CD4-positive, alpha-beta memory T cell (primary cell): ENCODE data around the gene ZNF276. TPM values are rescaled to one million over a fixed set of nuclear protein-coding genes. Genes with fewer than 3 reads are reported as not detected.

ENCODE experiments used
- CTCF ChIA-PET: fragments of 350-600 bp; sonication (Branson Sonifier 250); formaldehyde crosslinking; loops from one replicate; lab custom pipeline; 2021; ENCODE audit warnings: inconsistent platforms; ENCODE audit not compliant: partially characterized antibody; lab: Charles Lee
- POLR2A ChIA-PET: fragments of 350-600 bp; sonication (Branson Sonifier 250); formaldehyde crosslinking; loops from one replicate; lab custom pipeline; 2021; ENCODE audit not compliant: partially characterized antibody; lab: Charles Lee
- DNase-seq, 5 donors: peaks; one replicate each; pipeline versions ENCODE4 v3.0.0 to v3.0.0-alpha.2; 2020 to 2022; ENCODE audit warnings: mixed read lengths in 1 of 5
- H3K27ac ChIP-seq: one replicate; pipeline ENCODE4 v1.7.0; 2013; ENCODE audit warnings: low read depth, low read length
- H3K27me3 ChIP-seq: 2 replicates; pipeline ENCODE4 v1.7.0; 2013; ENCODE audit warnings: mild to moderate bottlenecking, low read length, moderate library complexity; ENCODE audit not compliant: insufficient read depth
- H3K36me3 ChIP-seq: 2 replicates; pipeline ENCODE4 v1.7.0; 2013; ENCODE audit warnings: mild to moderate bottlenecking, low read length, moderate library complexity; ENCODE audit not compliant: insufficient read depth
- H3K4me1 ChIP-seq: 2 replicates; pipeline ENCODE4 v1.7.0; 2013; ENCODE audit warnings: mild to moderate bottlenecking, low read length, moderate library complexity; ENCODE audit not compliant: insufficient read depth
- H3K4me3 ChIP-seq, 2 donors: one replicate each; pipeline ENCODE4 v1.7.0; 2013; ENCODE audit warnings: low read length in 2 of 2, mild to moderate bottlenecking in 1 of 2
- H3K9me3 ChIP-seq, 2 donors: one replicate each; pipeline ENCODE4 v1.7.0; 2013; ENCODE audit warnings: low read length in 2 of 2, control low read depth in 1 of 2; ENCODE audit not compliant: control insufficient read depth in 1 of 2
- H3K27ac Mint-ChIP-seq, 7 donors: one replicate each; pipeline ENCODE4 v1.8.0; 2020 to 2021; ENCODE audit warnings: mixed read lengths in 7 of 7, mild to moderate bottlenecking in 6 of 7, inconsistent platforms in 3 of 7, moderate library complexity in 3 of 7
- H3K27me3 Mint-ChIP-seq, 2 donors: one replicate each; pipeline ENCODE4 v1.8.0; 2020 to 2021; ENCODE audit warnings: mixed read lengths in 2 of 2
- H3K36me3 Mint-ChIP-seq, 2 donors: one replicate each; pipeline ENCODE4 v1.8.0; 2020 to 2021; ENCODE audit warnings: mixed read lengths in 2 of 2, inconsistent platforms in 1 of 2, mild to moderate bottlenecking in 1 of 2
- H3K4me1 Mint-ChIP-seq, 4 donors: one replicate each; pipeline ENCODE4 v1.8.0; 2020 to 2021; ENCODE audit warnings: mixed read lengths in 4 of 4, mild to moderate bottlenecking in 1 of 4
- H3K4me3 Mint-ChIP-seq, 8 donors: one replicate each; pipeline ENCODE4 v1.8.0; 2020 to 2021; ENCODE audit warnings: mixed read lengths in 8 of 8, mild to moderate bottlenecking in 7 of 8, moderate library complexity in 6 of 8, inconsistent platforms in 3 of 8
- H3K9me3 Mint-ChIP-seq, 8 donors: one replicate each; pipeline ENCODE4 v1.8.0; 2020 to 2021; ENCODE audit warnings: mixed read lengths in 8 of 8, mild to moderate bottlenecking in 5 of 8, inconsistent platforms in 3 of 8, moderate library complexity in 1 of 8
- intact Hi-C: fragments of 100-400 bp; cut with micrococcal nuclease; formaldehyde crosslinking; loops from one replicate; pipeline ENCODE4 v1.15.1; 2023
- polyA plus RNA-seq, 2 donors: library from polyadenylated mRNA; unstranded; fragments of 300-500 nt; fragmentation: Illumina TruSeq; gene quantifications; one replicate each; pipeline ENCODE4 v1.2.3, GENCODE V29; 2021
- total RNA-seq, 2 experiments: library from RNA; stranded (reverse); gene quantifications; one replicate each; pipeline ENCODE4 v1.2.3, GENCODE V29; 2021

The ZNF276 gene
- total and polyA plus RNA-seq, 4 experiments from 2014 or later = 9.5 to 143 (median 97.5) TPM

DNA sequence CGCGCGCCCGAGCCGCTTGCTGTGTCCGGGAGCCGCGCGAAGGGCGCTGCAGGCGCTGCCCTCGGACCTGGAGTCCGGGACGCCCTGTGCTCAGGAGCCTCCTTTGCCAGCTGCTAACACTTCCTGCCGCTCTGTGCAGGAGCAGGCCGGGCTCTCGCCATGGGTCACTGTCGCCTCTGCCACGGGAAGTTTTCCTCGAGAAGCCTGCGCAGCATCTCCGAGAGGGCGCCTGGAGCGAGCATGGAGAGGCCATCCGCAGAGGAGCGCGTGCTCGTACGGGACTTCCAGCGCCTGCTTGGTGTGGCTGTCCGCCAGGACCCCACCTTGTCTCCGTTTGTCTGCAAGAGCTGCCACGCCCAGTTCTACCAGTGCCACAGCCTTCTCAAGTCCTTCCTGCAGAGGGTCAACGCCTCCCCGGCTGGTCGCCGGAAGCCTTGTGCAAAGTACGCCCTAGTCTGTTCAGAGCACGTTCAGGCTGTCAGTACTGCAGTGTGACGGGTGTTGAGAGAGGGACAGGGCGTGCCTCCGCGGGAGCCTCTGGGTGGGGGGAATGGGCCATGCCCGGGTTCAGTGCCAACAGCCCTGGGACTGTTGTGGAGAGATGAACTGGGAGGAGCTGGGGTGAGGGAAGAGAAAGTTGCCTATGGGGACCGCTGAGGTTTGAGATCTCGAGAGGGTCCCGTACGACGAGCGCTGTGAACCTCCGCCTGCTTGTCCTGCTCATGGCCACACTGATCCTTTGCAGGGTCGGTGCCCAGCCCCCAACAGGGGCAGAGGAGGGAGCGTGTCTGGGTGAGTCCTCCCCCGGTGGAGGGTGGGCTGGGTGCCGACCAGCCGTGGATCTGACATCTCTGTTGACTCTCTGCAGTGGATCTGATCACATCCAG, 1.3 kb downstream of the ZNF276 start:
- peak overlapping the region; percentile 97 to 100 (median 99) for H3K27ac Mint-ChIP-seq
- Histone ChIP-seq H3K27me3 (no peaks in the 10 kb centered on the region), H3K4me1 (peaks cover 65% of the 10 kb centered on the region), H3K4me3 (peak overlapping the region; percentile 78 to 96), H3K9me3 (no peaks in the 10 kb centered on the region), H3K27ac (peak overlapping the region; percentile 89), H3K36me3 (peaks cover 27% of the 10 kb centered on the region)
- POLR2A ChIA-PET = interaction anchor here (0.5 to 6.7 kb wide), 21 partner anchors 11 to 480 kb away, joined by 3 to 288 read pairs (median 10); partner anchors contain the start of genes CHMP1A, FANCA, MC1R and SPATA2L
- intact Hi-C loops = loop anchor here (1.0 to 5.0 kb wide), 7 partner anchors 15 to 140 kb away; partner anchors contain the start of genes CDK10 and SPATA2L
- H3K27me3 Mint-ChIP-seq = no peaks in the 10 kb centered on the region
- H3K36me3 Mint-ChIP-seq = peaks cover 19 to 25% of the 10 kb centered on the region in 2 donors
- H3K4me3 Mint-ChIP-seq = peak overlapping the region; percentile 92 to 99 (median 99)
- DNase-seq = peak; percentile 76 to 91 (median 80)
- H3K4me1 Mint-ChIP-seq = peaks cover 17 to 50% (median 32%) of the 10 kb centered on the region in 4 donors
- CTCF ChIA-PET = interaction anchor here (1.3 to 4.4 kb wide), 6 partner anchors 10 to 70 kb away, joined by 3 to 25 read pairs (median 12); no protein-coding TSS in a partner anchor
- peaks cover 0 to under 1% (median 0%) of the 10 kb centered on the region in 8 donors for H3K9me3 Mint-ChIP-seq

DNA sequence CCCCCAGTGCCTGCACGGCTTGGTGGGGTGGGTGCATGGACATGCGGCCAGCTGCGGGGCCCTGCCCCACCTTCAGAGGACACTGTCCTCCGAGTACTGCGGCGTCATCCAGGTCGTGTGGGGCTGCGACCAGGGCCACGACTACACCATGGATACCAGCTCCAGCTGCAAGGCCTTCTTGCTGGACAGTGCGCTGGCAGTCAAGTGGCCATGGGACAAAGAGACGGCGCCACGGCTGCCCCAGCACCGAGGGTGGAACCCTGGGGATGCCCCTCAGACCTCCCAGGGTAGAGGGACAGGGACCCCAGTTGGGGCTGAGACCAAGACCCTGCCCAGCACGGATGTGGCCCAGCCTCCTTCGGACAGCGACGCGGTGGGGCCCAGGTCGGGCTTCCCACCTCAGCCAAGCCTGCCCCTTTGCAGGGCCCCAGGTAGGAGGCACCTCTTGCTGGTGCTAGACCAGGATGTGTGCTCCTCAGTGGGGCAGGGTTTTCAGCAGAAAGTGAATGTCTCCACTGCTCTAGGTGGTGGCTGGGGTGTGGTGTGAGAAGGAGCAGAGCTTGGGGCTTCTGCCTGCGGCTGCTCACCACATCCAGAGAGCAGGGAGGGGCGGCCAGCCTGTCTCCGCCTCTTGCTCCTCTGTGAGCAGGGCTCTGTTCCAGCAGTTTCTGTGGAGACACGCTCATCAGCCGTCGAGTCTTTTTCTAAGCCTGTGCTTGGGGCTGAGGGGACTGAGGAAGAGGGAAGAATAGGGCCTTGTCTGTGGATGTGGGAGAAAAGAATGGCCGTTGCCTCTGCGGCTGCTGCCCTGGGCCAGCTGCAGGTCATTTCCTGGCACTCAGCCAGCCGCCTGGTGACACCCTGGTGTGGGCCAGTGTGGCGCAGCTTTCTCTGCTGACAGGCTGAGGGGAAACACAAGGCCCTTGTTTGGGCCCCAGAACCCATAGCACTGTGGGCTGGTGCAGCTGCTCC, 2.2 kb downstream of the ZNF276 start:
- H3K9me3 Mint-ChIP-seq = peaks cover 0 to 2% (median 0%) of the 10 kb centered on the region in 8 donors
- peaks cover 17 to 53% (median 34%) of the 10 kb centered on the region in 4 donors for H3K4me1 Mint-ChIP-seq
- intact Hi-C loops = loop anchor here (1.0 to 5.0 kb wide), 3 partner anchors 14 to 139 kb away; no protein-coding TSS in a partner anchor
- Histone ChIP-seq H3K4me1 (peaks cover 71% of the 10 kb centered on the region), H3K9me3 (no peaks in the 10 kb centered on the region), H3K27me3 (no peaks in the 10 kb centered on the region), H3K27ac (peak overlapping the region; percentile 89), H3K4me3 (peak overlapping the region; percentile 78 to 96), H3K36me3 (peaks cover 32% of the 10 kb centered on the region)
- DNase-seq = peak; percentile 88 to 95 (median 93)
- ChIA-PET CTCF (interaction anchor here (1.0 to 4.4 kb wide), 10 partner anchors 11 to 151 kb away, joined by 3 to 25 read pairs (median 6); no protein-coding TSS in a partner anchor), POLR2A (interaction anchor here (0.6 to 6.7 kb wide), 25 partner anchors 12 to 195 kb away, joined by 3 to 288 read pairs (median 8); partner anchors contain the start of genes CDK10, CHMP1A, FANCA and MC1R)
- H3K27ac Mint-ChIP-seq = peak overlapping the region; percentile 97 to 100 (median 99)
- no peaks in the 10 kb centered on the region for H3K27me3 Mint-ChIP-seq
- H3K4me3 Mint-ChIP-seq = peak overlapping the region; percentile 92 to 99 (median 99)
- H3K36me3 Mint-ChIP-seq = peaks cover 22 to 28% of the 10 kb centered on the region in 2 donors

DNA sequence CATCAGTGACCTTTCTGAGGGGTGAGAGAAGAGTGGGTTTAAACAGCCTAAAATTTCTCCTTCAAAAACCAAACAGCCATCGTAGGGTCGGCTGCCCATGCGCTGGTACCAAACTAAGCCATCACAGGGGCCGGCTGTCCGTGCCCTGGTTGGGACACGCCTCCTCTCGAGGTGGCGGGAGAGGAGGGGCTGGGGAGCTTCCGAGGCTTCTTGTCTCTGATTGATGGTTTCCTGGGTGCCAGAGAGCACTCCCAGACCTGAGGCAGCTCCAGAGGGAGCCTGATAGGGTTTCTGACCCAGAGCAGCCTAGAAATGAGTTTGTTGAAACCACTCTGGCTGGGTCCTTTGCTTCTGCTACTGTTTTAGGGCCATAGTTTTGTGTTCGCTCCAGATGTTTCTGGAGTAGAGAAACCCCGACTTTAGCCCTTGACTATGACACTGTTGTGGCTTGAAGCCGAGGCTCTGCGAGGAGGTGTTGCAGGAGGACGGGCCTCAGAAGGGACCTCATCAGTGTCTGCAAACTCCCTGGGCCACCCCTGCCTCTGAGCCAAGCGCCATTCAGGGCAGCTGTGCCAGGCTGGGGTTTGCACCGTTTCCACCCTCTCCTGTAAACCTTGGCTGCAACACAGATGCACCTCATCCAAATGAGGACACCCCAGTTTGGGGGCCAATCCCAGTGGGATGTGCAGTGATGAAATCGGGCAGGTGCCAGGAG, 6.2 kb downstream of the ZNF276 start:
- no peak for DNase-seq
- H3K36me3 Mint-ChIP-seq = peaks cover 42 to 57% of the 10 kb centered on the region in 2 donors
- Histone ChIP-seq H3K27ac (peak overlapping the region; percentile 26), H3K36me3 (peaks cover 72% of the 10 kb centered on the region), H3K27me3 (no peaks in the 10 kb centered on the region), H3K4me1 (peaks cover 93% of the 10 kb centered on the region), H3K4me3 (no peak overlapping the region), H3K9me3 (no peaks in the 10 kb centered on the region)
- intact Hi-C loops = no loop called here
- peaks cover 26 to 77% (median 42%) of the 10 kb centered on the region in 4 donors for H3K4me1 Mint-ChIP-seq
- POLR2A ChIA-PET = interaction anchor here (1.0 to 6.7 kb wide), 4 partner anchors 10 to 88 kb away, joined by 3 to 288 read pairs (median 4); partner anchors contain the start of gene FANCA
- no peaks in the 10 kb centered on the region for H3K27me3 Mint-ChIP-seq
- CTCF ChIA-PET = interaction anchor here (1.2 kb wide), 1 partner anchor 22 kb away, joined by 3 read pairs; no protein-coding TSS in a partner anchor
- peaks cover 0 to 2% (median 0%) of the 10 kb centered on the region in 8 donors for H3K9me3 Mint-ChIP-seq
- peak overlapping the region; percentile 32 to 86 (median 66) for H3K27ac Mint-ChIP-seq
- peak overlapping the region; percentile 16 to 81 (median 59) for H3K4me3 Mint-ChIP-seq

- Histone ChIP-seq H3K36me3 (peaks cover 76% of the 10 kb centered on the region), H3K27me3 (no peaks in the 10 kb centered on the region), H3K9me3 (no peaks in the 10 kb centered on the region), H3K4me3 (no peak overlapping the region), H3K27ac (no peak overlapping the region), H3K4me1 (peaks cover 82% of the 10 kb centered on the region)
- CTCF ChIA-PET = no interaction called here
- no peak for DNase-seq
- intact Hi-C loops = no loop called here
- Mint-ChIP-seq H3K27me3 (no peaks in the 10 kb centered on the region), H3K36me3 (peaks cover 45 to 62% of the 10 kb centered on the region in 2 donors), H3K9me3 (peaks cover 0 to 2% (median 0%) of the 10 kb centered on the region in 8 donors), H3K4me3 (no peak overlapping the region), H3K27ac (peak overlapping the region in 1 of 7 donors; percentile 35), H3K4me1 (peaks cover 21 to 78% (median 38%) of the 10 kb centered on the region in 4 donors)
- POLR2A ChIA-PET = interaction anchor here (0.7 kb wide), 1 partner anchor 33 kb away, joined by 3 read pairs; no protein-coding TSS in a partner anchor
Observed at GRCh38 chr16:89729293-89729692, 8.0 kb downstream of the ZNF276 start.

GRCh38 chr16:89729863-89730593, 8.7 kb downstream of the ZNF276 start:
- peaks cover 0 to 2% (median 0%) of the 10 kb centered on the region in 8 donors for H3K9me3 Mint-ChIP-seq
- H3K27me3 ChIP-seq = no peaks in the 10 kb centered on the region
- DNase-seq = no peak
- H3K4me3 ChIP-seq = no peak overlapping the region
- H3K4me1 Mint-ChIP-seq = peaks cover 20 to 80% (median 39%) of the 10 kb centered on the region in 4 donors
- H3K36me3 ChIP-seq = peaks cover 79% of the 10 kb centered on the region
- no peaks in the 10 kb centered on the region for H3K9me3 ChIP-seq
- CTCF ChIA-PET = interaction anchor here (0.6 kb wide), 1 partner anchor 24 kb away, joined by 3 read pairs; no protein-coding TSS in a partner anchor
- peaks cover 79% of the 10 kb centered on the region for H3K4me1 ChIP-seq
- no peaks in the 10 kb centered on the region for H3K27me3 Mint-ChIP-seq
- POLR2A ChIA-PET = interaction anchor here (0.7 to 1.1 kb wide), 2 partner anchors 10 to 32 kb away, joined by 3 to 5 read pairs; partner anchors contain the start of gene VPS9D1
- H3K4me3 Mint-ChIP-seq = peak overlapping the region in 1 of 8 donors; percentile 9
- no peak overlapping the region for H3K27ac ChIP-seq
- peaks cover 52 to 67% of the 10 kb centered on the region in 2 donors for H3K36me3 Mint-ChIP-seq
- intact Hi-C loops = no loop called here
- H3K27ac Mint-ChIP-seq = peak overlapping the region in 4 of 7 donors; percentile 12 to 66 (median 44)
